NCI-H1436 treated with DMSO at 0.1 percent for 48 hours (cell line): ENCODE measurements around the gene OR1L4.

ENCODE experiments used
- DNase-seq: peaks from one replicate; lab custom pipeline; 2025; lab: John Stamatoyannopoulos, UW

Gene OR1L4

GRCh38 chr9:122723690-122724089, at the start of gene OR1L4:
TSS of gene OR1L4 (plus strand) at chr9:122723990. CDS start at chr9:122723990, 0 bp downstream.
- DNase-seq = no peak

GRCh38 chr9:122684851-122685250, 38.9 kb upstream of the OR1L4 start:
- DNase-seq = no peak

GRCh38 chr9:122695696-122696095, 28.1 kb upstream of the OR1L4 start:
- no peak for DNase-seq

- no peak for DNase-seq
Observed at GRCh38 chr9:122718038-122718437, 5.8 kb upstream of the OR1L4 start.

- DNase-seq = no peak
Observed at GRCh38 chr9:122719218-122719617, 4.6 kb upstream of the OR1L4 start.

GRCh38 chr9:122742003-122742402, 18.2 kb downstream of the OR1L4 start, which contains the start of gene OR1L6:
TSS of gene OR1L6 (plus strand) at chr9:122742303. CDS start at chr9:122749848, 7,545 bp downstream.
- no peak for DNase-seq

- no peak for DNase-seq
Observed at GRCh38 chr9:122754825-122755224, 31.0 kb downstream of the OR1L4 start.

GRCh38 chr9:122767817-122768216, 44.0 kb downstream of the OR1L4 start:
- DNase-seq = no peak
